Transverse colon (tissue), 4 donors: ENCODE measurements around the gene GPR33. TPM values are rescaled to one million over a fixed set of nuclear protein-coding genes. Genes with fewer than 3 reads are reported as not detected.

ENCODE experiments used
- DNase-seq: peaks from one replicate; pipeline ENCODE4 v3.0.0-alpha.2; 2019
- H3K27ac ChIP-seq, 4 donors: fragments of 200-600 bp; sonication (generic); 2 replicates each; pipeline ENCODE4 v1.5.1; 2016 to 2018; ENCODE audit warnings: inconsistent platforms in 4 of 4
- H3K27me3 ChIP-seq: fragments of 200-600 bp; sonication (generic); 2 replicates; pipeline ENCODE4 v1.5.1; 2017; ENCODE audit warnings: inconsistent platforms
- H3K36me3 ChIP-seq, 4 donors: fragments of 200-600 bp; sonication (generic); 2 replicates each; pipeline ENCODE4 v1.5.1; 2017 to 2019; ENCODE audit warnings: inconsistent platforms in 4 of 4
- H3K4me1 ChIP-seq, 4 donors: fragments of 200-600 bp; sonication (generic); 2 replicates each; pipeline ENCODE4 v1.5.1; 2017 to 2020; ENCODE audit warnings: inconsistent platforms in 4 of 4
- H3K4me3 ChIP-seq, 4 donors: fragments of 200-600 bp; sonication (generic); 1 replicate in 1 of 4; 2 replicates in 3 of 4; pipeline versions ENCODE4 v1.5.1 to v1.6.1; 2017 to 2019; ENCODE audit warnings: inconsistent platforms in 4 of 4
- H3K9me3 ChIP-seq, 2 donors: fragments of 200-600 bp; sonication (generic); 2 replicates each; pipeline ENCODE4 v1.5.1; 2017 to 2019; ENCODE audit warnings: inconsistent platforms in 2 of 2
- CTCF ChIP-seq, 5 experiments: fragments of 200-600 bp in 3 of 5; fragments of 450-650 bp in 2 of 5; sonication (generic) in 3 of 5; IDR thresholded peaks; 1 replicate in 2 of 5; 2 replicates in 3 of 5; pipeline ENCODE4 v1.5.1; 2016 to 2017; ENCODE audit warnings: antibody characterized with exemption in 5 of 5, inconsistent platforms in 3 of 5, mild to moderate bottlenecking in 2 of 5, moderate library complexity in 1 of 5
- EP300 ChIP-seq: sonication (generic); formaldehyde crosslinking; IDR thresholded peaks from one replicate; pipeline ENCODE4 v1.6.1; 2017; ENCODE audit warnings: antibody characterized with exemption, low read depth
- POLR2A ChIP-seq: fragments of 450-650 bp; IDR thresholded peaks from one replicate; pipeline ENCODE4 v1.6.1; 2016; ENCODE audit warnings: antibody characterized with exemption, mild to moderate bottlenecking, moderate library complexity
- POLR2AphosphoS5 ChIP-seq, 3 donors: sonication (generic); formaldehyde crosslinking; IDR thresholded peaks; one replicate each; pipeline ENCODE4 v1.6.1; 2016; ENCODE audit warnings: antibody characterized with exemption in 3 of 3
- in situ Hi-C, 4 donors: fragments of 200-750 bp; cut with MboI; loops; one replicate each; pipeline versions ENCODE4 v1.15.0 to v1.15.1; 2017; ENCODE audit warnings: low sequenced_read_pairs in 3 of 4, low pct_ligation_motif_present in 1 of 4, low pct_unique_long_range_greater_than_20kb in 1 of 4
- intact Hi-C: fragments of 100-400 bp; cut with DNase I; formaldehyde crosslinking; loops from one replicate; pipeline ENCODE4 v1.15.1; 2023; ENCODE audit warnings: low total_unique reads
- total RNA-seq, 4 donors: library from RNA; depleted of rRNA; stranded (reverse); fragments of >200 nt; gene quantifications; one replicate each; pipeline ENCODE4 v1.1.0, GENCODE V29; 2016

Gene GPR33
- total RNA-seq, 4 donors from 2014 or later, result not detected

DNA sequence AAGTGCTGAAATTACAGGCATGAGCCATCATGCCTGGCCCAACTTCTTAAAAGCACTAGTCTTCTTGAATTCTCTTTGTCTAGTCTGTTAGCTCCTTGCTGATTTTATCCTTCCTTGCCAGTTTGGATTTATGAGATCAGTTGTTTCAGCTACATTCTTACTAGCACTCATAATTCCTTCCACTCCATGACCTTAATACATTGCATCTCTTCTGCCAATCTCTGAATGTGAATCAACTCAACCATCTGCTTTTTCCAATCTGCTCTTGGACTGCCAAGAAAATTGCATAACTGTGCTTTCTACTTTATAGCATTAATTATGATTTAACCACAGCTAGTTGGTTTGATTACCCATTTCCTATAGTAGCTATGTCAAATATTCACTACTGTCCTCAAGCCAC is 52.6 kb downstream of the GPR33 start:
- H3K27ac ChIP-seq, result no peak overlapping the region
- no peaks in the 10 kb centered on the region for H3K36me3 ChIP-seq
- no peak for DNase-seq
- no peaks in the 10 kb centered on the region for H3K27me3 ChIP-seq
- intact Hi-C loops (no loop called here), in situ Hi-C loops (no loop called here)
- H3K4me3 ChIP-seq, result no peak overlapping the region
- H3K4me1 ChIP-seq, result peaks cover 0 to 4% (median 2%) of the 10 kb centered on the region in 4 donors
- TF ChIP-seq EP300, result no peak
- no peak for TF ChIP-seq POLR2A
- TF ChIP-seq CTCF (IDR thresholded peaks at IDR 0.05), result no peak
- peak in 2 of 3 donors; percentile 11 to 30 for TF ChIP-seq POLR2AphosphoS5 (IDR thresholded peaks at IDR 0.05)
- no peaks in the 10 kb centered on the region for H3K9me3 ChIP-seq

Other genes with a start within 250 kb of the GPR33 start
- gene HEATR5A, start 67.5 kb downstream of the GPR33 start, total RNA-seq, result 10 to 100 TPM; 15.3 to 58.4 (median 38.5) TPM
- 10 to 100 TPM in 3 of 4 donors, 1 to 10 TPM in 1; 7.5 to 62.7 (median 25.9) TPM for gene DTD2, start 30.5 kb downstream of the GPR33 start, total RNA-seq
- gene NUBPL, start 73.4 kb upstream of the GPR33 start, total RNA-seq, result 10 to 100 TPM in 2 of 4 donors, 1 to 10 TPM in 2; 1.9 to 45.2 (median 11.6) TPM